Trophoblast cell (in vitro differentiated cells and primary cell): ENCODE measurements around the gene SESN2.
A peak's percentile ranks its signal among the peaks of the same experiment; 100 is the strongest.

Experiments used
- DNase-seq, 2 donors: peaks; one replicate each; pipeline ENCODE4 v3.0.0-alpha.2; 2016
- H2AFZ ChIP-seq: 2 replicates; pipeline ENCODE4 v1.6.1; 2013; ENCODE audit warnings: low read length, moderate library complexity, mild to moderate bottlenecking; ENCODE audit not compliant: insufficient read depth, poor library complexity
- H2AK5ac ChIP-seq: 2 replicates; pipeline ENCODE4 v1.6.1; 2013; ENCODE audit warnings: mild to moderate bottlenecking, low read length
- H2BK120ac ChIP-seq: 2 replicates; pipeline ENCODE4 v1.6.1; 2013; ENCODE audit warnings: low read length, mild to moderate bottlenecking, moderate library complexity; ENCODE audit not compliant: insufficient read depth, poor library complexity
- H2BK12ac ChIP-seq: 2 replicates; pipeline ENCODE4 v1.6.1; 2013; ENCODE audit warnings: mild to moderate bottlenecking, low read length, moderate library complexity
- H2BK5ac ChIP-seq: 2 replicates; pipeline ENCODE4 v1.6.1; 2013; ENCODE audit warnings: low read length, low read depth, moderate library complexity, mild to moderate bottlenecking; ENCODE audit not compliant: poor library complexity
- H3K14ac ChIP-seq: 2 replicates; pipeline ENCODE4 v1.6.1; 2013; ENCODE audit warnings: mild to moderate bottlenecking, low read length
- H3K18ac ChIP-seq: 2 replicates; pipeline ENCODE4 v1.6.1; 2013; ENCODE audit warnings: mild to moderate bottlenecking, low read length
- H3K23ac ChIP-seq: 2 replicates; pipeline ENCODE4 v1.6.1; 2013; ENCODE audit warnings: low read length
- H3K27ac ChIP-seq: 2 replicates; pipeline ENCODE4 v1.5.1; 2013; ENCODE audit warnings: low read depth, mild to moderate bottlenecking, inconsistent platforms, low read length, moderate library complexity
- H3K27me3 ChIP-seq: 2 replicates; pipeline ENCODE4 v1.6.1; 2013; ENCODE audit warnings: inconsistent platforms, mild to moderate bottlenecking, low read length, moderate library complexity; ENCODE audit not compliant: insufficient read depth
- H3K36me3 ChIP-seq, 2 experiments: 1 replicate in 1 of 2; 2 replicates in 1 of 2; pipeline ENCODE4 v1.6.1; 2013; ENCODE audit warnings: low read length in 2 of 2, mild to moderate bottlenecking in 2 of 2, moderate library complexity in 1 of 2; ENCODE audit not compliant: insufficient read depth in 2 of 2, control insufficient read depth in 1 of 2
- H3K4ac ChIP-seq: 2 replicates; pipeline ENCODE4 v1.6.1; 2013; ENCODE audit warnings: low read depth, mild to moderate bottlenecking, low read length, moderate library complexity
- H3K4me1 ChIP-seq, 2 experiments: 1 replicate in 1 of 2; 2 replicates in 1 of 2; pipeline ENCODE4 v1.6.1; 2013; ENCODE audit warnings: low read length in 2 of 2, mild to moderate bottlenecking in 2 of 2, moderate library complexity in 1 of 2; ENCODE audit not compliant: insufficient read depth in 2 of 2, control insufficient read depth in 1 of 2
- H3K4me2 ChIP-seq: 2 replicates; pipeline ENCODE4 v1.6.1; 2013; ENCODE audit warnings: inconsistent platforms, mild to moderate bottlenecking, low read length, moderate library complexity
- H3K4me3 ChIP-seq: 2 replicates; pipeline ENCODE4 v1.5.1; 2013; ENCODE audit warnings: mild to moderate bottlenecking, low read depth, low read length, inconsistent platforms
- H3K79me1 ChIP-seq: one replicate; pipeline ENCODE4 v1.6.1; 2013; ENCODE audit warnings: low read length
- H3K79me2 ChIP-seq: 2 replicates; pipeline ENCODE4 v1.6.1; 2013; ENCODE audit warnings: low read length, mild to moderate bottlenecking; ENCODE audit not compliant: control insufficient read depth, insufficient read depth, poor library complexity
- H3K9ac ChIP-seq: 2 replicates; pipeline ENCODE4 v1.6.1; 2013; ENCODE audit warnings: mild to moderate bottlenecking, low read length
- H3K9me3 ChIP-seq: 2 replicates; pipeline ENCODE4 v1.6.1; 2013; ENCODE audit warnings: low read depth, mild to moderate bottlenecking, control low read depth, inconsistent platforms, low read length; ENCODE audit not compliant: insufficient read depth
- H4K12ac ChIP-seq: 2 replicates; pipeline ENCODE4 v1.6.1; 2013; ENCODE audit warnings: low read depth, mild to moderate bottlenecking, low read length, moderate library complexity
- H4K8ac ChIP-seq: 2 replicates; pipeline ENCODE4 v1.6.1; 2013; ENCODE audit warnings: low read depth, mild to moderate bottlenecking, low read length, moderate library complexity
- H4K91ac ChIP-seq: one replicate; pipeline ENCODE4 v1.6.1; 2013; ENCODE audit warnings: low read depth, mild to moderate bottlenecking, low read length, moderate library complexity
- WGBS: extraction: QIAGEN DNeasy Blood & Tissue Kit; methylation state at CpG from one replicate; pipeline ENCODE4 v1.1.7; 2013; ENCODE audit warnings: missing lambda C conversion rate; ENCODE audit not compliant: insufficient read length, insufficient coverage; ENCODE audit errors: extremely low coverage; 5-methylcytosine and 5-hydroxymethylcytosine counted together

The SESN2 gene

GRCh38 chr1:28282426-28283407, 23.4 kb downstream of the SESN2 start:
- Histone ChIP-seq H4K8ac (no peak overlapping the region), H3K9ac (no peak overlapping the region), H2BK12ac (no peak overlapping the region), H3K4me2 (no peak overlapping the region), H3K14ac (no peak overlapping the region), H2AFZ (no peak overlapping the region), H3K23ac (no peak overlapping the region), H2AK5ac (no peak overlapping the region), H3K27me3 (no peaks in the 10 kb centered on the region), H3K36me3 (peaks cover 37 to 45% of the 10 kb centered on the region in 2 experiments), H3K79me2 (no peaks in the 10 kb centered on the region), H2BK5ac (no peak overlapping the region), H3K4me3 (no peak overlapping the region), H3K27ac (no peak overlapping the region), H3K79me1 (no peaks in the 10 kb centered on the region), H4K12ac (no peak overlapping the region), H3K4ac (no peak overlapping the region), H3K9me3 (no peaks in the 10 kb centered on the region), H3K18ac (no peak overlapping the region), H4K91ac (no peak overlapping the region), H3K4me1 (peaks cover 0 to 3% of the 10 kb centered on the region in 2 experiments), H2BK120ac (no peak overlapping the region)
- no peak for DNase-seq
- no CpG with 5 or more reads among the region's 14 CpGs for WGBS

- no CpG with 5 or more reads among the region's 2 CpGs for WGBS
- no peaks in the 10 kb centered on the region for H3K79me2 ChIP-seq
- H4K91ac ChIP-seq = no peak overlapping the region
These were observed 26.8 kb downstream of the SESN2 start for GRCh38 chr1:28286111-28286510.

GRCh38 chr1:28288487-28288886, 29.2 kb downstream of the SESN2 start:
- peak; percentile 90 to 94 for DNase-seq
- Histone ChIP-seq H2BK120ac (no peak overlapping the region), H2BK5ac (no peak overlapping the region), H2AFZ (no peak overlapping the region), H2AK5ac (no peak overlapping the region), H3K36me3 (no peaks in the 10 kb centered on the region), H3K4ac (no peak overlapping the region), H3K79me2 (no peaks in the 10 kb centered on the region), H3K18ac (no peak overlapping the region), H2BK12ac (no peak overlapping the region), H3K4me2 (no peak overlapping the region), H4K12ac (no peak overlapping the region), H3K4me3 (no peak overlapping the region), H4K91ac (no peak overlapping the region), H4K8ac (no peak overlapping the region), H3K27me3 (no peaks in the 10 kb centered on the region), H3K14ac (no peak overlapping the region), H3K9me3 (no peaks in the 10 kb centered on the region), H3K9ac (no peak overlapping the region), H3K23ac (no peak overlapping the region), H3K4me1 (peaks cover 0 to 5% of the 10 kb centered on the region in 2 experiments), H3K79me1 (no peaks in the 10 kb centered on the region), H3K27ac (no peak overlapping the region)
- no CpG with 5 or more reads among the region's 8 CpGs for WGBS

More at GRCh38 chr1:28286111-28286510, 26.8 kb downstream of the SESN2 start:
- no peak overlapping the region for H2AK5ac ChIP-seq
- H2BK12ac ChIP-seq = no peak overlapping the region
- H2BK120ac ChIP-seq = no peak overlapping the region
- H3K79me1 ChIP-seq = no peaks in the 10 kb centered on the region
- DNase-seq = no peak
- no peak overlapping the region for H2AFZ ChIP-seq
- H3K9ac ChIP-seq = no peak overlapping the region
- no peak overlapping the region for H3K4me3 ChIP-seq
- no peak overlapping the region for H3K14ac ChIP-seq
- no peak overlapping the region for H3K4me2 ChIP-seq
- no peak overlapping the region for H3K4ac ChIP-seq
- H3K18ac ChIP-seq = no peak overlapping the region
- no peak overlapping the region for H4K8ac ChIP-seq
- H4K12ac ChIP-seq = no peak overlapping the region
- no peaks in the 10 kb centered on the region for H3K27me3 ChIP-seq
- peaks cover 16 to 17% of the 10 kb centered on the region in 2 experiments for H3K36me3 ChIP-seq
- H3K9me3 ChIP-seq = no peaks in the 10 kb centered on the region
- H3K4me1 ChIP-seq = peaks cover 0 to 5% of the 10 kb centered on the region in 2 experiments
- H2BK5ac ChIP-seq = no peak overlapping the region
- no peak overlapping the region for H3K27ac ChIP-seq
- H3K23ac ChIP-seq = no peak overlapping the region

GRCh38 chr1:28290851-28291250, 31.5 kb downstream of the SESN2 start:
- Histone ChIP-seq H4K91ac (no peak overlapping the region), H4K12ac (no peak overlapping the region), H2BK5ac (no peak overlapping the region), H3K9ac (no peak overlapping the region), H2AK5ac (no peak overlapping the region), H3K4ac (no peak overlapping the region), H3K14ac (no peak overlapping the region), H3K4me2 (no peak overlapping the region), H3K79me1 (no peaks in the 10 kb centered on the region), H3K18ac (no peak overlapping the region), H3K23ac (no peak overlapping the region), H2AFZ (no peak overlapping the region), H3K4me3 (no peak overlapping the region), H2BK120ac (peak overlapping the region; percentile 24), H3K27ac (no peak overlapping the region), H3K4me1 (peaks cover 0 to 5% of the 10 kb centered on the region in 2 experiments), H4K8ac (no peak overlapping the region), H3K27me3 (no peaks in the 10 kb centered on the region), H3K79me2 (no peaks in the 10 kb centered on the region), H3K9me3 (no peaks in the 10 kb centered on the region), H2BK12ac (peak overlapping the region; percentile 6), H3K36me3 (no peaks in the 10 kb centered on the region)
- WGBS = no CpG with 5 or more reads among the region's 2 CpGs
- peak in 1 of 2 donors; percentile 21 for DNase-seq
